ACHN (cell line): Measurements from ENCODE around the gene MBOAT2.

Experiments
- DNase-seq: peaks from one replicate; pipeline ENCODE4 v3.0.0-alpha.2; 2015
- in situ Hi-C: cut with HindIII; loops from 2 replicates; pipeline ENCODE4 v1.10.0; 2017; ENCODE audit warnings: low sequenced_read_pairs, low pct_ligation_motif_present, low pct_unique_long_range_greater_than_20kb

The MBOAT2 gene

GRCh38 chr2:8850845-8851487 is 152.5 kb downstream of the MBOAT2 start:
- in situ Hi-C loops: no loop called here

GRCh38 chr2:8849327-8849726 is 154.2 kb downstream of the MBOAT2 start:
- in situ Hi-C loops: no loop called here
- no peak for DNase-seq

More at GRCh38 chr2:8850845-8851487, 152.5 kb downstream of the MBOAT2 start:
- DNase-seq: no peak

- no peak for DNase-seq
- in situ Hi-C loops: no loop called here
These were observed 155.0 kb downstream of the MBOAT2 start for GRCh38 chr2:8848328-8849100.

GRCh38 chr2:8847400-8847799 is 156.1 kb downstream of the MBOAT2 start:
- in situ Hi-C loops: no loop called here
- no peak for DNase-seq

GRCh38 chr2:8841932-8842331 is 161.6 kb downstream of the MBOAT2 start:
- in situ Hi-C loops: no loop called here
- no peak for DNase-seq

GRCh38 chr2:8840475-8841091 is 162.9 kb downstream of the MBOAT2 start:
- in situ Hi-C loops: no loop called here
- DNase-seq: no peak

GRCh38 chr2:8839189-8839965 is 164.1 kb downstream of the MBOAT2 start:
- no peak for DNase-seq
- in situ Hi-C loops: no loop called here

GRCh38 chr2:8837795-8838140 is 165.7 kb downstream of the MBOAT2 start:
- in situ Hi-C loops: no loop called here
- no peak for DNase-seq

- in situ Hi-C loops: no loop called here
- DNase-seq: peak; percentile 83
These were observed 166.3 kb downstream of the MBOAT2 start, which contains the start of gene KIDINS220 for GRCh38 chr2:8836971-8837794. TSS of gene KIDINS220 (minus strand) at chr2:8837613. CDS start at chr2:8827093, 10,520 bp downstream.

GRCh38 chr2:8835279-8835678 is 168.2 kb downstream of the MBOAT2 start:
- in situ Hi-C loops: no loop called here
- no peak for DNase-seq

GRCh38 chr2:8833853-8834252 is 169.6 kb downstream of the MBOAT2 start:
- in situ Hi-C loops: no loop called here

GRCh38 chr2:8831516-8831915 is 172.0 kb downstream of the MBOAT2 start:
- no peak for DNase-seq
- in situ Hi-C loops: no loop called here

More at GRCh38 chr2:8833853-8834252, 169.6 kb downstream of the MBOAT2 start:
- DNase-seq: no peak

- in situ Hi-C loops: no loop called here
- no peak for DNase-seq
These were observed 175.8 kb downstream of the MBOAT2 start for GRCh38 chr2:8827729-8828128.

- in situ Hi-C loops: no loop called here
- no peak for DNase-seq
These were observed 181.3 kb downstream of the MBOAT2 start for GRCh38 chr2:8822218-8822617.

- in situ Hi-C loops: no loop called here
These were observed 181.9 kb downstream of the MBOAT2 start for GRCh38 chr2:8821276-8822217.

GRCh38 chr2:8819948-8820347 is 183.5 kb downstream of the MBOAT2 start:
- in situ Hi-C loops: no loop called here
- DNase-seq: no peak

More at GRCh38 chr2:8821276-8822217, 181.9 kb downstream of the MBOAT2 start:
- no peak for DNase-seq

GRCh38 chr2:8819194-8819593 is 184.3 kb downstream of the MBOAT2 start:
- in situ Hi-C loops: no loop called here
- peak; percentile 40 for DNase-seq
